Adrenal gland (tissue), 12 donors: ENCODE measurements around the gene KCNN3. TPM values are rescaled to one million over a fixed set of nuclear protein-coding genes. Genes with fewer than 3 reads are reported as not detected.
A peak's percentile ranks its signal among the peaks of the same experiment; 100 is the strongest.

Experiments
- DNase-seq, 7 donors: peaks; one replicate each; pipeline ENCODE4 v3.0.0-alpha.2; 2019 to 2020
- H3K27ac ChIP-seq, 5 donors: fragments of 200-600 bp; sonication (generic) in 4 of 5; 1 replicate in 3 of 5; 2 replicates in 2 of 5; pipeline versions ENCODE4 v1.5.1 to v1.8.0; 2016 to 2020; ENCODE audit warnings: mild to moderate bottlenecking in 1 of 5
- H3K27me3 ChIP-seq: fragments of 200-600 bp; 2 replicates; pipeline ENCODE4 v1.8.0; 2021
- H3K36me3 ChIP-seq, 2 donors: fragments of 200-600 bp; replicated peaks in 1 of 2; 1 replicate in 1 of 2; 2 replicates in 1 of 2; pipeline versions ENCODE4 v1.5.1 to v1.8.0; 2018 to 2022
- H3K4me1 ChIP-seq, 2 donors: fragments of 200-600 bp; replicated peaks in 1 of 2; 1 replicate in 1 of 2; 2 replicates in 1 of 2; pipeline versions ENCODE4 v1.5.1 to v1.8.0; 2018 to 2021
- H3K4me3 ChIP-seq, 4 donors: fragments of 200-600 bp; sonication (generic) in 3 of 4; one replicate each; pipeline ENCODE4 v1.5.1; 2016 to 2018
- H3K9me3 ChIP-seq, 3 donors: fragments of 200-600 bp; sonication (generic) in 1 of 3; replicated peaks in 1 of 3; 1 replicate in 2 of 3; 2 replicates in 1 of 3; pipeline versions ENCODE4 v1.5.1 to v1.8.0; 2016 to 2021
- POLR2A ChIP-seq, 2 donors: fragments of 450-650 bp; IDR thresholded peaks; one replicate each; pipeline ENCODE4 v1.6.1; 2017; ENCODE audit warnings: antibody characterized with exemption in 2 of 2, mild to moderate bottlenecking in 2 of 2, moderate library complexity in 1 of 2
- WGBS, 4 donors: extraction: QIAGEN DNeasy Blood & Tissue Kit in 2 of 4; methylation state at CpG; one replicate each; pipeline versions ENCODE4 v1.1.5 to v1.1.7; 2013 to 2017; 5-methylcytosine and 5-hydroxymethylcytosine counted together
- intact Hi-C, 2 donors: fragments of 100-400 bp; cut with DNase I; formaldehyde crosslinking; loops; one replicate each; pipeline versions ENCODE4 v1.14.1 to v1.15.0; 2022 to 2023
- polyA plus RNA-seq, 3 donors: library from polyadenylated mRNA; stranded (reverse); fragments of 200-250 nt in 2 of 3; fragments of 350-450 nt in 1 of 3; fragmentation: Illumina TruSeq in 1 of 3; extraction: RNeasy Lipid Tissue Mini Kit (QIAGEN cat#74804) in 1 of 3; gene quantifications; one replicate each; pipeline ENCODE4 v1.2.3, GENCODE V29; 2013 to 2014
- total RNA-seq, 9 donors: library from RNA; depleted of rRNA in 4 of 9; stranded (reverse); fragments of >200 nt in 4 of 9; fragments of 120-200 nt in 1 of 9; fragmentation: NEBNext Ultra II Directional in 1 of 9; extraction: Animal tissue kit (Norgen Biotek cat#: 25700) in 1 of 9; gene quantifications; one replicate each; pipeline versions ENCODE4 v1.1.0 to v1.2.4, GENCODE V29; 2013 to 2023
- TF ChIP-seq, protein P1 (sequence below), 6 experiments: fragments of 450-650 bp in 4 of 6; fragments of 200-600 bp in 2 of 6; sonication (generic) in 1 of 6; IDR thresholded peaks; 1 replicate in 5 of 6; 2 replicates in 1 of 6; pipeline versions ENCODE4 v1.5.1 to v1.8.0; 2016 to 2021; ENCODE audit warnings: antibody characterized with exemption in 6 of 6, mild to moderate bottlenecking in 2 of 6, moderate library complexity in 1 of 6
- donor health status: healthy with polysubstance abuse.
- donor health status: Bipolar disorder and iron deficiency.
- donor health status: DM: yes; HTN: yes; CAD: no.
- donor health status: DM: no; HTN: no; CAD: no.
- donor health status: DM: no; HTN: no; CAD: no.
- donor health status: DM: yes; HTN: yes; CAD: no.

The KCNN3 gene
- total and polyA plus RNA-seq, 12 donors = 0.17 to 2.3 (median 0.97) TPM

DNA sequence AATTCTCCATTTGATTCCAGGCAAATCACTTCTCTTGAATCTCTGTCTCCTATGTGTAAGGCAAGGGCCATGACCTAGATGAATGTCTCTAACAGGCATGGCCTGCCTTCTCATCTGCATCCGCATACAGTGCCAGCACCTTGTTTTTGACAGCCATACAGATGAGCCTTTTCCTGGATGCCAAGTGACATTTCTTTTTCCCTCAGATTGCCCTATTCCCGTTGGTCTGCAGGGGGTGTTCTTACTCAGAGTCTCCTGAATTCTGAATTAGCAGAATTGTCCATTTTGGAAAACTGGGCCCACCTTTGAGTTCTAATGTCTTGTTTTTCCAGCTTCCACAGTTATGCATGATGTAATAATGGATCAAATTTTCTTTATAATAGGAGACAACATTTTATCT lies 174.1 kb downstream of the KCNN3 start:
- Histone ChIP-seq H3K4me1 (peaks cover 0 to 6% of the 10 kb centered on the region in 2 donors), H3K27me3 (no peaks in the 10 kb centered on the region), H3K4me3 (no peak overlapping the region), H3K9me3 (no peaks in the 10 kb centered on the region), H3K36me3 (no peaks in the 10 kb centered on the region), H3K27ac (no peak overlapping the region)
- intact Hi-C loops = no loop called here
- DNase-seq = peak in 4 of 7 donors; percentile 20 to 30 (median 22)
- TF ChIP-seq POLR2A (IDR thresholded peaks at IDR 0.05) = no peak
- TF ChIP-seq, protein P1, sequence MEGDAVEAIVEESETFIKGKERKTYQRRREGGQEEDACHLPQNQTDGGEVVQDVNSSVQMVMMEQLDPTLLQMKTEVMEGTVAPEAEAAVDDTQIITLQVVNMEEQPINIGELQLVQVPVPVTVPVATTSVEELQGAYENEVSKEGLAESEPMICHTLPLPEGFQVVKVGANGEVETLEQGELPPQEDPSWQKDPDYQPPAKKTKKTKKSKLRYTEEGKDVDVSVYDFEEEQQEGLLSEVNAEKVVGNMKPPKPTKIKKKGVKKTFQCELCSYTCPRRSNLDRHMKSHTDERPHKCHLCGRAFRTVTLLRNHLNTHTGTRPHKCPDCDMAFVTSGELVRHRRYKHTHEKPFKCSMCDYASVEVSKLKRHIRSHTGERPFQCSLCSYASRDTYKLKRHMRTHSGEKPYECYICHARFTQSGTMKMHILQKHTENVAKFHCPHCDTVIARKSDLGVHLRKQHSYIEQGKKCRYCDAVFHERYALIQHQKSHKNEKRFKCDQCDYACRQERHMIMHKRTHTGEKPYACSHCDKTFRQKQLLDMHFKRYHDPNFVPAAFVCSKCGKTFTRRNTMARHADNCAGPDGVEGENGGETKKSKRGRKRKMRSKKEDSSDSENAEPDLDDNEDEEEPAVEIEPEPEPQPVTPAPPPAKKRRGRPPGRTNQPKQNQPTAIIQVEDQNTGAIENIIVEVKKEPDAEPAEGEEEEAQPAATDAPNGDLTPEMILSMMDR (IDR thresholded peaks at IDR 0.05) = peak in 2 of 6 experiments; percentile 22 to 33
- 16 to 35% (median 29%) methylated on average over 2 of the region's 2 CpGs for WGBS, 4 donors

DNA sequence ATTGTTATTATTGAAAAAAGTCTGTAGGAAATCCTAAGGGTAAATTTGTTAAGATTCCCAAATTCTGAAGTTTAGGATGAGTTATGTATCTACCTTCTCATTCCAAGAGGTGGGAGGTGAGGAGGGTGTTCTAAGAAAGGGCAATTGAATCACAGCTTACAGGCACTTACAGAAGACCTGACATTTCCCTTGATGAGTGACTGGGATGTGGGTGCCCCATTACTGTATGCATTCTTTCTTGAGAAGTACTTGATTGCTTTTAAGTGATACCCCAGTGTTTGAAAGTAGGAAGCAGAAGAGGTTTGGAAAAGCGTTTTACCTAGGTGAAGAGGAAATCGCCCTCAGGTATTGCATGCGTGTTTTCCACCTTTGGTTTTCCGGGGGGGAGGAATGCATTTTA lies 175.1 kb downstream of the KCNN3 start:
- Histone ChIP-seq H3K4me3 (no peak overlapping the region), H3K27ac (no peak overlapping the region), H3K27me3 (no peaks in the 10 kb centered on the region), H3K36me3 (no peaks in the 10 kb centered on the region), H3K9me3 (no peaks in the 10 kb centered on the region), H3K4me1 (peaks cover 0 to 6% of the 10 kb centered on the region in 2 donors)
- WGBS, 4 donors = 83 to 87% (median 84%) methylated on average over 4 of the region's 4 CpGs
- no peak for DNase-seq
- intact Hi-C loops = no loop called here
- no peak for TF ChIP-seq POLR2A (IDR thresholded peaks at IDR 0.05)
- TF ChIP-seq, protein P1 (IDR thresholded peaks at IDR 0.05) = no peak

DNA sequence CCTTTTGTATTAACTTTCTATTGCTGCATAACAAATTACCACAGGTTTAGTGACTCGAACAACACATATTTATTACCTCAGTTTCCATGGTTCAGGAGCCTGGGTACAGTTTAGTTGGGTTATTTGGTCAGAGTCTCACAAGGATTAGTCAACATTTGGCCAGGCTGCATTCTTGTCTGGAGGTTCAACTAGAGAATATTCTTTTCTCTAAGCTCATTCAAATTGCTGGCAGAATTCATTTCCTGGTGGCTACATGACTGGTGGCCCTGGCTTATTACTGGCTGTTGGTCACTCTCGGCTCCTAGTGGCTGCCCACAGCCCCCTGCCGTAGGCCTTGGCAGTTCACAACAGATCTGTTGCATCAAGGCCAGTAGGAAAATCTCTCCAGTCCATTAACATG lies 181.0 kb downstream of the KCNN3 start:
- intact Hi-C loops = no loop called here
- Histone ChIP-seq H3K4me3 (no peak overlapping the region), H3K9me3 (no peaks in the 10 kb centered on the region), H3K27me3 (peaks cover 4% of the 10 kb centered on the region), H3K36me3 (no peaks in the 10 kb centered on the region), H3K27ac (no peak overlapping the region), H3K4me1 (no peaks in the 10 kb centered on the region)
- 51 to 73% (median 63%) methylated on average over 3 of the region's 3 CpGs for WGBS, 4 donors
- TF ChIP-seq POLR2A (IDR thresholded peaks at IDR 0.05) = no peak
- TF ChIP-seq, protein P1 (IDR thresholded peaks at IDR 0.05) = no peak
- no peak for DNase-seq

DNA sequence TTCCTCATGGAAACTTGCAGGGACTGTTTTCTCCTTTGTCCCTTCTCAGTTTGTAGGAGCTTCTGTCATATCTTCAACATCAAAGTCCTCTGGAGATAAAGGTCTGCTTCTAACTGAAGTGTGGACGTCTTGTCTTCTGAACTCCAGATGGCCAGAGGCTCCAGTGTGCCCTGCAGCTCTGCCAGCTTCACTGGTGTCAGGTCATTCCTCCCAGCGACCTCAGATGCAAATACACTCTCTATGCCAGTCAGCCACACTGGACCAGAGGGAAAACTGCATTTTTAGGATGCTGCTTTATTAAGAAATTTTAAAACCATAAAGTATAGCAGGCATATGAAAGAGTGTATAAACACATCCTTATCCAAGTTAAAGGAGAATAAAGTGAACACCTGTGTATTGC lies 183.6 kb downstream of the KCNN3 start:
- DNase-seq = no peak
- no peak for TF ChIP-seq POLR2A (IDR thresholded peaks at IDR 0.05)
- TF ChIP-seq, protein P1 (IDR thresholded peaks at IDR 0.05) = no peak
- H3K36me3 ChIP-seq = no peaks in the 10 kb centered on the region
- H3K4me3 ChIP-seq = no peak overlapping the region
- no peaks in the 10 kb centered on the region for H3K4me1 ChIP-seq
- H3K27me3 ChIP-seq = peaks cover 4% of the 10 kb centered on the region
- 22 to 41% (median 29%) methylated on average over 2 of the region's 2 CpGs for WGBS, 4 donors
- no peak overlapping the region for H3K27ac ChIP-seq
- H3K9me3 ChIP-seq = no peaks in the 10 kb centered on the region
- intact Hi-C loops = no loop called here
